Putamen (tissue), 1 donor: ENCODE results near the gene LRRC49.

Experiments
- DNase-seq: peaks from one replicate; pipeline ENCODE4 v3.0.0-alpha.2; 2016; ENCODE audit warnings: low spot score

The LRRC49 gene

DNA sequence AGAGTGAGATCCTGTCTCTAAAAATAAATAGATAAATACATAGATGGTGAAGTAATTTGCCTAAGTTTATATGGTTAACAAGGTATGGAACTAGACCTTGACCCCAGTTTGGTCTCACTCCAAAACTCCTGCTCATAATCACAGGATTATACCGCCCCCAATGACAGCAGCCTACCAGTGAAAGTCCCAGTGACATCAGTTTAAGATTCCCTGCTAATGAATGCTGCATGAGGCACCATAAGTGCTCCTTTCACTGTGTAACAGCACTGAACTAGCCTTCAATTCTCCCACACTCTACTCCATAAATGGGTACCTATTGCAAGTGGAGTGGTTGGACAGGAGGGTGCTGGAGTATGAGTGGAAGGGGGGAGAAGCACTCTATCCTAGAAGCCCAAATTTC, 199.0 kb downstream of the LRRC49 start:
- DNase-seq = no peak

DNA sequence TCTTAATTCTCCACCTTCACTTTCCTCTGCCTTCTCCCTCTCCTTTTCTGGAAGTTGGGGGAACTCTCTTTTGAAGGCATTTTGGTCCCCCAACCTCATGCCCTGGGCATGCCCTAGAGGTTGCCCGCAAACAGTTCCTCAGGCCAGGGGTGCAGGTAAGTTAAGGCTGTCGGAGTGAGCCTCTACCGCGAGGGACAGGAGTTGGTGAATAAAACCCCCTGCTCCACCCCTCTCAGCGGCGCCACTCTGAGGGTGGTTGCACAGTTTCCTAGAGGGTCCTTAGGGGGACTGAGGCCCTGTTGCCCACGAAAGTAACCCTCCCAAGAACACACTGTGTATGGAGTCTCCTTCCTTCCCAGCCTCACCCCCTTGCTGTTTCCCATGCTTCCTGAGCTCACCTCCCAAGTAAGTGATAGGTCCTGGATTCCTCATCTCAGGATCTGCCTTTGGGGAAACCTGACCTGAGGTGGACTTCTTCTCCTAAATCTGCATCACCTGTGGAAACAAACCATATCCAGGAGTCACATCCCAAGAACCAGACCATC, 199.5 kb downstream of the LRRC49 start:
- no peak for DNase-seq

DNA sequence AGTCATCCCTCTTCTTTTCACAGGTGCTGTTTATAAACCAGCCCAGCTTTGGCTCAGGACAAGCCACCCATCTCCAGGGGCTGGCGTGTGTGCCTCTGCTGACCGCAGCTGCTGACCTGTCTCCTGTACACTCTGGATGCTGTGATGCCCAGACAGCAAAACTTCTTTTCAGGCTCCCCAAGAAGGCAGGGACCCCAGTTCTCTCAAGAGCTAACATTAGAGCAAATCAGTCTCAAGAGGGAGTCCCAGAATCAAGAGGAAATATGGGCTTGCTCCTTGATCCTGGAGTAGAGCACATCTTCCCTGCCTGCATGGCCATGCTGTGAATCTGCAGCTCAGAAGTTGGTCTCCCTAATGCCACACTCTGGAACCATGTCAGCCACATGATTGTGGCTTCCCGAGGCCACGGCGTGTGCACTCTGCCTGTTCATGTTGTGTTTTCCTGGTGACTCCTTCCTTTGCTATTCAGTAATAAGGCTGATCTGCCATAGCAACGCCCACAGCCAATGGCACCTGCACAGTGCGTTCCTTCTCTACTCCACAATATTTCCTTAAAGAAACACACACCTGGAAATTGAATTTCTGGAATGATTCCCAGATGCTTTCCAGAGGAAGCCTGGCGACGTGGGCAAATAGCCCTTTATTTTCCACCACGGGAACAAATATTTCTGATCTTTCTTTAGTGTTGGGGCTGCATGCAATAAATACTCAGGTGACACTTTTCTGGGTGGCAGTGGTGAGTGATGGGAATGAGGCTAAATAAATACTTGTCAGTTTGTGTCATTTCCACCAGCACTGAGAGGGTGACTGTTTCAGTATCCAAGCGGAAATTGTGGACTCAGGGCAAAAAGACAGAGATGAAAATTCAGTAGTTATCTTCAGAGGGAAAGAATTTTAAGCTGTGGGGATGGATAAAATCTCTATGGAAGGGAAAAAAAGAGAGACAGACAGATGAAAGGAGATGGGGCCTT, 200.7 kb downstream of the LRRC49 start:
- DNase-seq = no peak

DNA sequence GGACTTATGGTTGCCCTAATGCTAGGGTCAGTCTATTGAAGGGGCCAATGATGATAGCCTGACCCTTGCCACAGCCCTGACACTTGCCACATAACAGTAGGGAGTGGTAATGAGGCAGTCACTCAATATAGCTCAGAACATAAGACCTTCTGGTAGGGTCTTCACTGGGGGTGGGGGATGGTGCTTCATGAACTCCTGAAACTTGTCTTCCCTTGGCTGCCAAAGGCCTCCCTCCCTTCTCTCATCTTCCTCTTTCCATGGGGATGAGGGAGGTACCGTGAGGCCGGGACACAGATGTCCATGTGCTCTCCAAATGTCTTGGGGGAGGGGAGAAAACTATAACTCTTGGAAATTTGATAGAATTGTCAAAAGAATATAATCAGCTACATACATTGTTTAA, 201.5 kb downstream of the LRRC49 start:
- DNase-seq = no peak

DNA sequence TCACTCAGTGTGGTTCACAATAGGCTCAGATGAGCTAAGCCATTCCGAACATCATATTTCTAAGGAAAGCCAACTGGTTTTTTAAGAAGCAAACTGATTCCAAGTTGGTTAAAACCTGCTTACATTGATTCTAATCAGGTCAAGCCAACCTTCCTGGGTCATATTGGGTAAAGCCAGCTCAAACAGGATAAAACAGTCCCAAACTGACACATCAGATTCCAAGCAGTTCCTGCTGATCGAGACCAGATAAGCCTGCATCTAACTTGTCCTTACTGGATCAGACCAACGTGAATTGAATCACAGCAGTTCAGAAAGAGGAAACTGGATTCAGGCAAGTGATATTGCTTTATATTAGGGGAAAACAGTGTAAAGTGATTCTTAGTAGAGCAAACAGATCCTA, 204.1 kb downstream of the LRRC49 start:
- DNase-seq = no peak

DNA sequence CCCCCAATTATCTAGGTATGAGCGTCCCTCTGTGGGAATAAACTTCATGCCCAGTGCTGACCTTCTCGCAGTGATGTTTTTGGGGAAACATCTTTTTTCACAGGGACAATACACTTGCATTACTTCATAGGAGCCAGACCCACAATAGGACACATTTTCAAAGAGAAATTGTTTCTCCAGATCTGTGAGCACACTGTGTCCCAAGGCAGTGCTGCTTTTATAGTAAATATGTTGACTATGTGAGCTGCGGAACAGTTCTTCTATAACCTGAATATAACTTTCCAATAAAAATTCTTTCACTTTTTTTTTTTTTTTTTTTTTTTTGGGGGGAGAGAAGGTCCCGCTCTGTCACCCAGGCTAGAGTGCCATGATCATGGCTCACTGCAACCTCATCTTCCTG, 205.3 kb downstream of the LRRC49 start:
- no peak for DNase-seq

DNA sequence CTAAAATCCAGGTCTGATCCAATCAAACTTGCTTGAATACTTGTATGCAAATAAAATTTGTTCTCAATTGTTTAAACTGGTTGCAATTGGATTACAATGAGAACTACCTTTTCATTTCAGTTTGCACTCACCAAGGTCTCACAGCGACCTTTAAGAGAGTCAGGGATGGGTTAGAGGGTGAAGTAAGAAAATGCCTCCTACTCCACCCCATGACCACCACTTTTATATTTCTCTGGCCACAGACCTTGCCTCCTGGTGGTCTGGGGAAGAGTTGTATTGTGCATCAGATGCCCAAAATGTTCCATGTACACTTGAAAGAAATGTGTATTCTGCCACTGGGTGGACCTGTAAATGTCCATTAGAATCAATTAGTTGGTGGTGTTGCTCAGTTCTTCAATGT, 206.3 kb downstream of the LRRC49 start:
- DNase-seq = no peak
